B cell (primary cell): Measurements from ENCODE around the gene CCDC122. TPM values are rescaled to one million over a fixed set of nuclear protein-coding genes. Genes with fewer than 3 reads are reported as not detected.

Experiments used
- ATAC-seq: fragments of 200-7000 bp; cut with Tn5 transposase; one replicate; pipeline ENCODE4 v1.10.0; 2021; ENCODE audit warnings: low read depth, mild to moderate bottlenecking, moderate number of reproducible peaks, moderate library complexity
- CTCF ChIA-PET: fragments of 350-600 bp; sonication (Branson Sonifier 250); formaldehyde crosslinking; loops from one replicate; lab custom pipeline; 2021; ENCODE audit warnings: antibody characterized with exemption, inconsistent platforms; lab: Charles Lee
- POLR2A ChIA-PET: fragments of 350-600 bp; sonication (Branson Sonifier 250); formaldehyde crosslinking; loops from one replicate; lab custom pipeline; 2021; ENCODE audit warnings: antibody characterized with exemption; lab: Charles Lee
- DNase-seq: peaks from one replicate; pipeline ENCODE4 v3.0.0; 2013
- H2AFZ ChIP-seq: 2 replicates; pipeline ENCODE4 v1.6.1; 2012; ENCODE audit warnings: mild to moderate bottlenecking, low read depth, low read length; ENCODE audit not compliant: insufficient read depth, poor library complexity, severe bottlenecking
- H3K27ac ChIP-seq, 2 donors: 1 replicate in 1 of 2; 2 replicates in 1 of 2; pipeline ENCODE4 v1.5.1; 2012 to 2013; ENCODE audit warnings: low read length in 2 of 2, mild to moderate bottlenecking in 2 of 2, moderate library complexity in 1 of 2
- H3K27me3 ChIP-seq, 4 experiments: fragments of 200-600 bp in 1 of 4; sonication (generic) in 1 of 4; replicated peaks in 1 of 4; 1 replicate in 2 of 4; 2 replicates in 2 of 4; pipeline versions ENCODE4 v1.6.1 to v1.7.0; 2013 to 2016; ENCODE audit warnings: low read length in 3 of 4, mild to moderate bottlenecking in 2 of 4, mixed read lengths in 1 of 4, moderate library complexity in 1 of 4; ENCODE audit not compliant: insufficient read depth in 4 of 4, control insufficient read depth in 3 of 4; ENCODE audit errors: control extremely low read depth in 1 of 4
- H3K36me3 ChIP-seq, 2 experiments: replicated peaks in 1 of 2; 1 replicate in 1 of 2; 2 replicates in 1 of 2; pipeline versions ENCODE4 v1.6.1 to v1.7.1; 2013; ENCODE audit warnings: low read length in 1 of 2; ENCODE audit not compliant: insufficient read depth in 2 of 2, control insufficient read depth in 1 of 2; ENCODE audit errors: control extremely low read depth in 1 of 2, extremely low read depth in 1 of 2
- H3K4me1 ChIP-seq, 2 donors: fragments of 200-600 bp in 1 of 2; sonication (generic) in 1 of 2; 1 replicate in 1 of 2; 2 replicates in 1 of 2; pipeline versions ENCODE4 v1.5.1 to v1.6.1; 2013 to 2017; ENCODE audit warnings: low read length in 2 of 2; ENCODE audit not compliant: control insufficient read depth in 2 of 2, insufficient read depth in 2 of 2
- H3K4me2 ChIP-seq: replicated peaks from 2 replicates; pipeline ENCODE3; 2012; ENCODE audit warnings: mild to moderate bottlenecking, low read depth, low read length; ENCODE audit not compliant: poor library complexity, severe bottlenecking
- H3K4me3 ChIP-seq, 5 experiments: fragments of 200-600 bp in 1 of 5; sonication (generic) in 1 of 5; 1 replicate in 3 of 5; 2 replicates in 2 of 5; pipeline versions ENCODE4 v1.5.1 to v1.7.0; 2011 to 2016; ENCODE audit warnings: low read length in 4 of 5, mild to moderate bottlenecking in 4 of 5, low read depth in 2 of 5, control low read depth in 1 of 5, moderate library complexity in 1 of 5; ENCODE audit not compliant: insufficient read depth in 1 of 5; ENCODE audit errors: control extremely low read depth in 1 of 5, extremely low read depth in 1 of 5
- H3K79me2 ChIP-seq: fragments of 200-600 bp; sonication (generic); one replicate; pipeline ENCODE4 v1.6.0; 2016; ENCODE audit warnings: low read length; ENCODE audit not compliant: control insufficient read depth, insufficient read depth
- H3K9ac ChIP-seq: fragments of 200-600 bp; sonication (generic); 2 replicates; pipeline ENCODE4 v1.6.1; 2017; ENCODE audit warnings: mild to moderate bottlenecking, low read length, moderate library complexity
- H3K9me3 ChIP-seq, 3 donors: one replicate each; pipeline versions ENCODE4 v1.6.1 to v1.7.1; 2013; ENCODE audit warnings: low read length in 2 of 3; ENCODE audit not compliant: control insufficient read depth in 2 of 3, insufficient read depth in 1 of 3; ENCODE audit errors: control extremely low read depth in 1 of 3
- H4K20me1 ChIP-seq: 2 replicates; pipeline ENCODE4 v1.6.0; 2012; ENCODE audit warnings: mild to moderate bottlenecking, low read length; ENCODE audit not compliant: insufficient read depth, control insufficient read depth, poor library complexity, severe bottlenecking
- H3K27ac Mint-ChIP-seq: one replicate; pipeline ENCODE4 v1.8.0; 2021; ENCODE audit warnings: mixed read lengths
- H3K27me3 Mint-ChIP-seq: one replicate; pipeline ENCODE4 v1.8.0; 2021; ENCODE audit warnings: mixed read lengths
- H3K4me1 Mint-ChIP-seq: one replicate; pipeline ENCODE4 v1.8.0; 2021; ENCODE audit warnings: mixed read lengths
- H3K4me3 Mint-ChIP-seq: one replicate; pipeline ENCODE4 v1.8.0; 2021; ENCODE audit warnings: mixed read lengths
- H3K9me3 Mint-ChIP-seq: one replicate; pipeline ENCODE4 v1.8.0; 2022; ENCODE audit warnings: mixed read lengths; ENCODE audit not compliant: insufficient read depth
- EZH2 ChIP-seq: IDR thresholded peaks from 2 replicates; pipeline ENCODE4 v1.6.1; 2012; ENCODE audit warnings: borderline replicate concordance, low read depth, mild to moderate bottlenecking, moderate library complexity, low read length; ENCODE audit not compliant: insufficient read depth, poor library complexity, severe bottlenecking
- WGBS: methylation state at CpG from one replicate; pipeline ENCODE4 v1.1.5; 2013; ENCODE audit warnings: missing lambda C conversion rate; ENCODE audit not compliant: insufficient coverage; 5-methylcytosine and 5-hydroxymethylcytosine counted together
- intact Hi-C: fragments of 100-400 bp; cut with micrococcal nuclease; formaldehyde crosslinking; loops from one replicate; pipeline ENCODE4 v1.10.0; 2022
- polyA plus RNA-seq: library from polyadenylated mRNA; depleted of rRNA; stranded (reverse); fragments of >200 nt; gene quantifications from 2 replicates; pipeline ENCODE4 v1.2.3, GENCODE V29; 2012
- total RNA-seq, 2 donors: library from RNA; stranded (reverse); fragments of 120-200 nt in 1 of 2; gene quantifications; 1 replicate in 1 of 2; 2 replicates in 1 of 2; pipeline versions ENCODE4 v1.2.3 to v1.2.4, GENCODE V29; 2013 to 2022
- TF ChIP-seq, protein P1 (sequence below): fragments of 200-600 bp; IDR thresholded peaks from one replicate; pipeline ENCODE4 v1.8.0; 2022; ENCODE audit warnings: antibody characterized with exemption, mild to moderate bottlenecking

CCDC122 gene
- total and polyA plus RNA-seq, 2 donors (not counting 1 experiment from before 2014, with no cell fraction given), result 1.1 to 12.1 TPM

GRCh38 chr13:43874504-43875092, 4.9 kb downstream of the CCDC122 start:
- WGBS, result no CpG with 5 or more reads among the region's 2 CpGs
- Histone ChIP-seq H3K4me1 (peaks cover 15 to 17% of the 10 kb centered on the region in 2 donors), H3K27ac (peak overlapping the region in 1 of 2 donors; percentile 12), H3K9me3 (peaks cover 0 to 1% (median 0%) of the 10 kb centered on the region in 3 donors), H3K36me3 (peaks cover 0 to 2% of the 10 kb centered on the region in 2 experiments), H3K27me3 (no peaks in the 10 kb centered on the region), H4K20me1 (no peaks in the 10 kb centered on the region), H3K4me2 (no peak overlapping the region), H2AFZ (no peak overlapping the region), H3K9ac (no peak overlapping the region), H3K4me3 (no peak overlapping the region), H3K79me2 (no peaks in the 10 kb centered on the region)
- Mint-ChIP-seq H3K4me1 (peaks cover 23% of the 10 kb centered on the region), H3K27me3 (no peaks in the 10 kb centered on the region), H3K9me3 (no peaks in the 10 kb centered on the region), H3K27ac (no peak overlapping the region), H3K4me3 (no peak overlapping the region)
- no peak for TF ChIP-seq EZH2
- TF ChIP-seq, protein P1, sequence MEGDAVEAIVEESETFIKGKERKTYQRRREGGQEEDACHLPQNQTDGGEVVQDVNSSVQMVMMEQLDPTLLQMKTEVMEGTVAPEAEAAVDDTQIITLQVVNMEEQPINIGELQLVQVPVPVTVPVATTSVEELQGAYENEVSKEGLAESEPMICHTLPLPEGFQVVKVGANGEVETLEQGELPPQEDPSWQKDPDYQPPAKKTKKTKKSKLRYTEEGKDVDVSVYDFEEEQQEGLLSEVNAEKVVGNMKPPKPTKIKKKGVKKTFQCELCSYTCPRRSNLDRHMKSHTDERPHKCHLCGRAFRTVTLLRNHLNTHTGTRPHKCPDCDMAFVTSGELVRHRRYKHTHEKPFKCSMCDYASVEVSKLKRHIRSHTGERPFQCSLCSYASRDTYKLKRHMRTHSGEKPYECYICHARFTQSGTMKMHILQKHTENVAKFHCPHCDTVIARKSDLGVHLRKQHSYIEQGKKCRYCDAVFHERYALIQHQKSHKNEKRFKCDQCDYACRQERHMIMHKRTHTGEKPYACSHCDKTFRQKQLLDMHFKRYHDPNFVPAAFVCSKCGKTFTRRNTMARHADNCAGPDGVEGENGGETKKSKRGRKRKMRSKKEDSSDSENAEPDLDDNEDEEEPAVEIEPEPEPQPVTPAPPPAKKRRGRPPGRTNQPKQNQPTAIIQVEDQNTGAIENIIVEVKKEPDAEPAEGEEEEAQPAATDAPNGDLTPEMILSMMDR, result peak; percentile 90
- CTCF ChIA-PET, result interaction anchor here (1.3 to 2.4 kb wide), 4 partner anchors 8 to 905 kb away, joined by 3 to 14 read pairs (median 5); no protein-coding TSS in a partner anchor
- POLR2A ChIA-PET, result interaction anchor here (0.7 kb wide), 1 partner anchor 54 kb away, joined by 3 read pairs; no protein-coding TSS in a partner anchor
- ATAC-seq (no peak), DNase-seq (peak; percentile 41)
- intact Hi-C loops, result loop anchor here (2.0 to 10.0 kb wide), 5 partner anchors 790 to 1602 kb away; partner anchors contain the start of gene AKAP11

- Histone ChIP-seq H3K79me2 (no peaks in the 10 kb centered on the region), H2AFZ (no peak overlapping the region), H3K4me3 (no peak overlapping the region), H3K9ac (no peak overlapping the region), H3K27ac (no peak overlapping the region), H4K20me1 (no peaks in the 10 kb centered on the region), H3K4me2 (no peak overlapping the region), H3K27me3 (no peaks in the 10 kb centered on the region), H3K9me3 (peaks cover 0 to 1% (median 0%) of the 10 kb centered on the region in 3 donors), H3K36me3 (peaks cover 0 to 2% of the 10 kb centered on the region in 2 experiments), H3K4me1 (no peaks in the 10 kb centered on the region)
- TF ChIP-seq EZH2, result no peak
- TF ChIP-seq, protein P1, result no peak
- no peak overlapping the region for H3K27ac Mint-ChIP-seq
- POLR2A ChIA-PET, result no interaction called here
- 100% methylated on average over 1 of the region's 1 CpG for WGBS
- no peak for ATAC-seq
- H3K4me1 Mint-ChIP-seq, result peaks cover 3% of the 10 kb centered on the region
- no peaks in the 10 kb centered on the region for H3K27me3 Mint-ChIP-seq
- intact Hi-C loops, result loop anchor here (10.0 kb wide), 1 partner anchor 1277 kb away; no protein-coding TSS in a partner anchor
- no peak for DNase-seq
- CTCF ChIA-PET, result interaction anchor here (0.7 to 1.0 kb wide), 3 partner anchors 9 to 787 kb away, joined by 3 read pairs; no protein-coding TSS in a partner anchor
- no peak overlapping the region for H3K4me3 Mint-ChIP-seq
- no peaks in the 10 kb centered on the region for H3K9me3 Mint-ChIP-seq
These were observed 7.4 kb downstream of the CCDC122 start for GRCh38 chr13:43872181-43872580.
